ENCODE results near the gene AACS. TPM values are rescaled to one million over a fixed set of nuclear protein-coding genes. Genes with fewer than 3 reads are reported as not detected.

Gene AACS
- total and polyA plus RNA-seq, 2 of the 13 experiments (the other 11 are each of a cell fraction or from before 2014, with no cell fraction given), result 23.3 to 28.8 TPM

DNA sequence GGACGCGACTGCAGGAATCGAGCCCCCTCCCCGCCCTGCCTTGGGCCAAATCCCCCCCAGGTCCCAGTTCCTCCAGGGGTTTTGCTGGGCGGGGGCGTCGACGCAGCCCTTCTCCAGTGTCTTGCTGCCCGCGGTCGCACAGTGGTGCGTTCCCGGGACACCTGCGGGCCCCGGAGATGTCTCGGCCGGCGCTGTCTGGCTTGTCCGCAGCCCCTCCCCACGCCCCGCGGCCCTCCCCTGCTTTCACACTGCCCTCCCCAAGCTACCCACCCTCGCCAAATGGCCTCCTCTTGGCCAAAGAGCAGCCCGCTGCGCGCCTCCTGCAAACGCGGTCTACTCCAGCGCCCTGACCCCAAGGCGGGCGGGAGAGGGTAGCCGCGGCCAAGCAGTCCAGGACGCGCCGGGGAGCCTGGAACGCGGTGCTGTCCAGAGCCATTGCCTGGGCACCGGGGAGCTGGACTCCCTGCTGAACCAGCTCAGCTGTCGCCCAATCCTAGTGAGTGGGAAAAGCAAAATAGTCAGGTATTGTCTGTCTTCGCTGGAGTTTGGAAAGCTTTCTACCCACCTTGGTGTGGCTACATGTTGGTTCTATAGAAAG is 122.0 kb downstream of the AACS start:
- Histone ChIP-seq H3K9me3 (ENCODE audit: low read length) (no peaks in the 10 kb centered on the region), H3K27me3 (ENCODE audit: control insufficient read depth in 1 of 2, insufficient read depth in 2 of 2, low read length in 2 of 2) (peaks cover 19 to 66% of the 10 kb centered on the region in 2 experiments), H3K4me1 (ENCODE audit: insufficient read depth, low read length) (no peaks in the 10 kb centered on the region), H2AFZ (ENCODE audit: low read length) (no peak overlapping the region), H3K9ac (ENCODE audit: insufficient read depth, low read depth, low read length) (no peak overlapping the region), H4K20me1 (ENCODE audit: insufficient read depth, low read length) (no peaks in the 10 kb centered on the region), H3K79me2 (ENCODE audit: insufficient read depth, low read length) (no peaks in the 10 kb centered on the region), H3K36me3 (replicated peaks in 1 of 2; ENCODE audit: control insufficient read depth in 1 of 2, insufficient read depth in 2 of 2, low read length in 2 of 2) (no peaks in the 10 kb centered on the region), H3K4me2 (ENCODE audit: low read depth, low read length) (peak overlapping the region; percentile 19; the same call in 1 of the 2 replicates), H3K27ac (ENCODE audit: extremely low read length, insufficient read depth, low read length) (no peak overlapping the region), H3K4me3 (replicated peaks in 1 of 3; ENCODE audit: insufficient read depth in 1 of 3, low read depth in 2 of 3, low read length in 3 of 3) (peak overlapping the region; percentile 9 to 50 (median 12); a peak in 2 of 6 replicates)
- POLR2A ChIA-PET, result interaction anchor here (1.3 kb wide), 1 partner anchor 16 kb away, joined by 3 read pairs; no protein-coding TSS in a partner anchor
- in situ Hi-C loops (cut with HindIII; ENCODE audit: extremely low pct_ligation_motif_present, low pct_unique_long_range_greater_than_20kb) (no loop called here), intact Hi-C loops (cut with micrococcal nuclease; ENCODE audit: unreplicated experiment) (loop anchor here (10.0 kb wide), 1 partner anchor 498 kb away; no protein-coding TSS in a partner anchor)
- DNase-seq (ENCODE audit: low spot score) (no peak), ATAC-seq (no peak), FAIRE-seq (no peak)
- WGBS (ENCODE audit: low lambda C conversion rate), result 15% methylated on average over 13 of the region's 41 CpGs
- no TSS peak for BruUV-seq (replicated peaks)
- CTCF ChIA-PET (ENCODE audit: low intra/inter-chr PET ratio, low total read pairs), result no interaction called here
- TF ChIP-seq, protein P1, sequence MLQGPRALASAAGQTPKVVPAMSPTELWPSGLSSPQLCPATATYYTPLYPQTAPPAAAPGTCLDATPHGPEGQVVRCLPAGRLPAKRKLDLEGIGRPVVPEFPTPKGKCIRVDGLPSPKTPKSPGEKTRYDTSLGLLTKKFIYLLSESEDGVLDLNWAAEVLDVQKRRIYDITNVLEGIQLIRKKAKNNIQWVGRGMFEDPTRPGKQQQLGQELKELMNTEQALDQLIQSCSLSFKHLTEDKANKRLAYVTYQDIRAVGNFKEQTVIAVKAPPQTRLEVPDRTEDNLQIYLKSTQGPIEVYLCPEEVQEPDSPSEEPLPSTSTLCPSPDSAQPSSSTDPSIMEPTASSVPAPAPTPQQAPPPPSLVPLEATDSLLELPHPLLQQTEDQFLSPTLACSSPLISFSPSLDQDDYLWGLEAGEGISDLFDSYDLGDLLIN (CRISPR knock-in tag; IDR thresholded peaks at IDR 0.05; ENCODE audit: borderline replicate concordance), result no peak
- TF ChIP-seq, protein P2, sequence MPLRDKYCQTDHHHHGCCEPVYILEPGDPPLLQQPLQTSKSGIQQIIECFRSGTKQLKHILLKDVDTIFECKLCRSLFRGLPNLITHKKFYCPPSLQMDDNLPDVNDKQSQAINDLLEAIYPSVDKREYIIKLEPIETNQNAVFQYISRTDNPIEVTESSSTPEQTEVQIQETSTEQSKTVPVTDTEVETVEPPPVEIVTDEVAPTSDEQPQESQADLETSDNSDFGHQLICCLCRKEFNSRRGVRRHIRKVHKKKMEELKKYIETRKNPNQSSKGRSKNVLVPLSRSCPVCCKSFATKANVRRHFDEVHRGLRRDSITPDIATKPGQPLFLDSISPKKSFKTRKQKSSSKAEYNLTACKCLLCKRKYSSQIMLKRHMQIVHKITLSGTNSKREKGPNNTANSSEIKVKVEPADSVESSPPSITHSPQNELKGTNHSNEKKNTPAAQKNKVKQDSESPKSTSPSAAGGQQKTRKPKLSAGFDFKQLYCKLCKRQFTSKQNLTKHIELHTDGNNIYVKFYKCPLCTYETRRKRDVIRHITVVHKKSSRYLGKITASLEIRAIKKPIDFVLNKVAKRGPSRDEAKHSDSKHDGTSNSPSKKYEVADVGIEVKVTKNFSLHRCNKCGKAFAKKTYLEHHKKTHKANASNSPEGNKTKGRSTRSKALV (CRISPR knock-in tag; IDR thresholded peaks at IDR 0.05), result peak; percentile 73; the same call in 1 of the 2 replicates
